Endothelial cell of umbilical vein (primary cell): ENCODE data around the gene UBQLNL. TPM values are rescaled to one million over a fixed set of nuclear protein-coding genes. Genes with fewer than 3 reads are reported as not detected.

Experiments
- BruUV-seq: library from RNA; stranded (reverse); fragments of 400-500 nt; replicated peaks from 2 replicates; lab custom pipeline; 2021; lab: Mats Ljungman, UMichigan
- CTCF ChIA-PET: fragments of 300-600, 350-600 bp; sonication (Branson Sonifier 250); formaldehyde crosslinking; loops from one replicate; lab custom pipeline; 2021; ENCODE audit warnings: antibody characterized with exemption, inconsistent platforms; lab: Charles Lee
- POLR2A ChIA-PET: fragments of 300-600, 350-600 bp; sonication (Branson Sonifier 250); formaldehyde crosslinking; loops from one replicate; lab custom pipeline; 2021; ENCODE audit warnings: antibody characterized with exemption, inconsistent platforms; lab: Charles Lee
- DNase-seq: peaks from one replicate; pipeline ENCODE4 v3.0.0-alpha.2; 2011; ENCODE audit warnings: low read depth, low spot score
- FAIRE-seq: peaks from 2 replicates; lab custom pipeline; 2011; peaks lifted over from hg19 to GRCh38; lab: Jason Lieb, UNC
- H2AFZ ChIP-seq: 2 replicates; pipeline ENCODE4 v1.6.0; 2012; ENCODE audit warnings: low read depth, low read length, control low read depth, inconsistent platforms
- H3K27ac ChIP-seq: 2 replicates; pipeline ENCODE4 v1.5.1; 2011; ENCODE audit warnings: low read depth, mild to moderate bottlenecking, control low read depth, low read length, moderate library complexity; ENCODE audit not compliant: insufficient read depth
- H3K27me3 ChIP-seq, 2 experiments: 2 replicates each; pipeline versions ENCODE4 v1.6.0 to v1.6.1; 2011; ENCODE audit warnings: low read length in 2 of 2, mixed read lengths in 1 of 2; ENCODE audit not compliant: control insufficient read depth in 2 of 2, insufficient read depth in 2 of 2
- H3K36me3 ChIP-seq, 2 experiments: 2 replicates in 1 of 2; 3 replicates in 1 of 2; pipeline ENCODE4 v1.5.1; 2011; ENCODE audit warnings: low read length in 2 of 2, mild to moderate bottlenecking in 1 of 2, moderate library complexity in 1 of 2; ENCODE audit not compliant: control insufficient read depth in 2 of 2, insufficient read depth in 2 of 2; ENCODE audit errors: extremely low read depth in 1 of 2
- H3K4me1 ChIP-seq: 3 replicates; pipeline ENCODE4 v1.5.1; 2011; ENCODE audit warnings: mild to moderate bottlenecking, low read length; ENCODE audit not compliant: control insufficient read depth, insufficient read depth; ENCODE audit errors: extremely low read depth
- H3K4me2 ChIP-seq: 2 replicates; pipeline ENCODE4 v1.6.1; 2011; ENCODE audit warnings: low read length, control low read depth, mixed read lengths; ENCODE audit not compliant: insufficient read depth
- H3K4me3 ChIP-seq, 3 experiments: fragments of 200-600 bp in 1 of 3; sonication (generic), shearing (Covaris generic) in 1 of 3; replicated peaks in 1 of 3; 2 replicates each; pipeline ENCODE4 v1.5.1; 2011 to 2016; ENCODE audit warnings: control low read depth in 3 of 3, low read length in 3 of 3, mild to moderate bottlenecking in 2 of 3, inconsistent platforms in 1 of 3, low read depth in 1 of 3, moderate library complexity in 1 of 3; ENCODE audit not compliant: insufficient read depth in 1 of 3
- H3K79me2 ChIP-seq: 2 replicates; pipeline ENCODE4 v1.6.0; 2012; ENCODE audit warnings: low read length, inconsistent platforms; ENCODE audit not compliant: control insufficient read depth, insufficient read depth
- H3K9ac ChIP-seq: replicated peaks from 2 replicates; pipeline ENCODE3; 2011; ENCODE audit warnings: low read length, control low read depth; ENCODE audit not compliant: insufficient read depth; ENCODE audit errors: extremely low read depth
- H3K9me1 ChIP-seq: replicated peaks from 3 replicates; pipeline ENCODE4 v1.6.0; 2011; ENCODE audit warnings: mild to moderate bottlenecking, low read length; ENCODE audit not compliant: control insufficient read depth, insufficient read depth; ENCODE audit errors: extremely low read depth
- H3K9me3 ChIP-seq: replicated peaks from 2 replicates; pipeline ENCODE4 v1.5.1; 2012; ENCODE audit warnings: low read length, inconsistent platforms; ENCODE audit not compliant: control insufficient read depth, insufficient read depth
- H4K20me1 ChIP-seq: replicated peaks from 2 replicates; pipeline ENCODE3; 2011; ENCODE audit warnings: mild to moderate bottlenecking, low read length; ENCODE audit not compliant: control insufficient read depth, insufficient read depth; ENCODE audit errors: extremely low read depth
- CTCF ChIP-seq, 2 donors: IDR thresholded peaks; 1 replicate in 1 of 2; 2 replicates in 1 of 2; pipeline ENCODE4 v1.5.1; 2011; ENCODE audit warnings: low read length in 2 of 2, mild to moderate bottlenecking in 2 of 2, moderate library complexity in 2 of 2, control low read depth in 1 of 2, inconsistent platforms in 1 of 2, low read depth in 1 of 2; ENCODE audit not compliant: insufficient read depth in 1 of 2; ENCODE audit errors: extremely low read depth in 1 of 2
- EZH2 ChIP-seq: IDR thresholded peaks from 2 replicates; pipeline ENCODE4 v1.6.1; 2012; ENCODE audit warnings: borderline replicate concordance, low read depth, mild to moderate bottlenecking, moderate library complexity, low read length, inconsistent platforms; ENCODE audit not compliant: severe bottlenecking
- FOS ChIP-seq: IDR thresholded peaks from 2 replicates; pipeline ENCODE4 v1.6.1; 2011; ENCODE audit warnings: mild to moderate bottlenecking, low read length, moderate library complexity, borderline replicate concordance; ENCODE audit not compliant: insufficient read depth
- GATA2 ChIP-seq: IDR thresholded peaks from 2 replicates; pipeline ENCODE4 v1.7.0; 2011; ENCODE audit warnings: low read depth, mild to moderate bottlenecking, moderate library complexity, mixed read lengths, low read length; ENCODE audit not compliant: insufficient read length, insufficient read depth
- JUN ChIP-seq: IDR thresholded peaks from 2 replicates; pipeline ENCODE4 v1.6.1; 2011; ENCODE audit warnings: borderline replicate concordance, low read depth; ENCODE audit not compliant: insufficient read length, insufficient read depth
- MAX ChIP-seq: IDR thresholded peaks from 2 replicates; pipeline ENCODE4 v1.6.1; 2011; ENCODE audit not compliant: insufficient read depth, insufficient read length
- MYC ChIP-seq: IDR thresholded peaks from one replicate; pipeline ENCODE4 v1.6.1; 2011; ENCODE audit warnings: mild to moderate bottlenecking, low read depth, low read length
- POLR2A ChIP-seq: IDR thresholded peaks from 2 replicates; pipeline ENCODE4 v1.6.1; 2012; ENCODE audit warnings: low read depth, mild to moderate bottlenecking, control low read depth, low read length
- POLR2AphosphoS5 ChIP-seq: IDR thresholded peaks from 2 replicates; pipeline ENCODE4 v1.6.1; 2012; ENCODE audit warnings: low read depth, mild to moderate bottlenecking, control low read depth, low read length, moderate library complexity; ENCODE audit not compliant: insufficient read depth
- dilution Hi-C: fragments of 300-500 bp; cut with MboI; formaldehyde crosslinking; loops from one replicate; pipeline ENCODE4 v1.15.0; 2019; ENCODE audit warnings: low sequenced_read_pairs; ENCODE audit not compliant: extremely low pct_ligation_motif_present
- intact Hi-C: fragments of 100-400 bp; cut with micrococcal nuclease; formaldehyde crosslinking; loops from one replicate; pipeline ENCODE4 v1.10.0; 2022
- polyA plus RNA-seq, 4 experiments: library from polyadenylated mRNA; depleted of rRNA in 3 of 4; stranded (reverse) in 3 of 4; unstranded in 1 of 4; fragments of >200 nt; gene quantifications; 2 replicates each; pipeline versions ENCODE4 v1.2.1 to v1.2.3, GENCODE V29; 2011 to 2012; ENCODE audit warnings: missing spikeins in 1 of 4
- total RNA-seq: library from RNA; stranded (reverse); gene quantifications from 2 replicates; pipeline ENCODE4 v1.2.3, GENCODE V29; 2021

The UBQLNL gene
- total and polyA plus RNA-seq, 2 donors (not counting 3 experiments of a cell fraction or from before 2014, with no cell fraction given), result 0.33 to 0.48 TPM

- TF ChIP-seq MYC, result no peak
- TF ChIP-seq MAX, result no peak
- TF ChIP-seq EZH2, result no peak
- no peak for TF ChIP-seq JUN
- TF ChIP-seq POLR2A, result no peak
- no peak for TF ChIP-seq GATA2
- TF ChIP-seq FOS, result no peak
- no peak for TF ChIP-seq CTCF (IDR thresholded peaks at IDR 0.05; ENCODE audit: extremely low read depth in 1 of 2, insufficient read depth in 1 of 2, low read depth in 1 of 2, low read length in 2 of 2)
- no peak for TF ChIP-seq POLR2AphosphoS5
- ChIA-PET POLR2A (no interaction called here), CTCF (interaction anchor here (0.8 to 1.1 kb wide), 2 partner anchors 10 to 226 kb away, joined by 3 to 4 read pairs; no protein-coding TSS in a partner anchor)
- no peak overlapping the region for H3K4me3 ChIP-seq
- no peaks in the 10 kb centered on the region for H3K9me3 ChIP-seq
- H3K27me3 ChIP-seq, result peaks cover 0 to 2% of the 10 kb centered on the region in 2 experiments
- H3K9ac ChIP-seq, result no peak overlapping the region
- BruUV-seq, result no TSS peak
- dilution Hi-C loops (no loop called here), intact Hi-C loops (no loop called here)
- no peaks in the 10 kb centered on the region for H3K79me2 ChIP-seq
- FAIRE-seq, result no peak
- H3K9me1 ChIP-seq, result no peaks in the 10 kb centered on the region
- H3K4me1 ChIP-seq, result no peaks in the 10 kb centered on the region
- no peak overlapping the region for H3K27ac ChIP-seq
- no peak for DNase-seq
- H3K36me3 ChIP-seq, result no peaks in the 10 kb centered on the region
- H2AFZ ChIP-seq, result no peak overlapping the region
- no peak overlapping the region for H3K4me2 ChIP-seq
- no peaks in the 10 kb centered on the region for H4K20me1 ChIP-seq
Observed at GRCh38 chr11:5486421-5486820, 30.1 kb downstream of the UBQLNL start.
